Measurements from ENCODE around the gene ZGPAT. TPM values are rescaled to one million over a fixed set of nuclear protein-coding genes. Genes with fewer than 3 reads are reported as not detected.

ZGPAT gene
- total RNA-seq, 1 experiment from 2014 or later = 28.3 TPM

GRCh38 chr20:63778034-63778752 lies 70.4 kb downstream of the ZGPAT start:
- Histone ChIP-seq H3K4me1 (ENCODE audit: insufficient read depth, low read length, poor library complexity, severe bottlenecking) (no peaks in the 10 kb centered on the region), H3K36me3 (ENCODE audit: insufficient read depth, low read length, poor library complexity, severe bottlenecking) (no peaks in the 10 kb centered on the region), H3K9me3 (ENCODE audit: low read depth, low read length, poor library complexity, severe bottlenecking) (no peaks in the 10 kb centered on the region), H3K27ac (ENCODE audit: low read depth, low read length, poor library complexity, severe bottlenecking) (no peak overlapping the region), H3K27me3 (replicated peaks; ENCODE audit: insufficient read depth, low read depth, low read length, poor library complexity) (no peaks in the 10 kb centered on the region), H3K4me3 (ENCODE audit: low read depth, low read length, poor library complexity, severe bottlenecking) (no peak overlapping the region)
- no peak for DNase-seq (ENCODE audit: low spot score)
- ChIA-PET CTCF (no interaction called here), POLR2A (ENCODE audit: low non-redundant PET) (no interaction called here)
- intact Hi-C loops (cut with micrococcal nuclease; ENCODE audit: unreplicated experiment) = loop anchor here (10.0 kb wide), 1 partner anchor 197 kb away; the partner anchor contains the start of gene SAMD10
- no TSS peak for BruUV-seq (replicated peaks)
- TF ChIP-seq EZH2 (IDR thresholded peaks at IDR 0.05; ENCODE audit: borderline replicate concordance, low read depth, low read length, poor library complexity, severe bottlenecking) (no peak), CTCF (conservative IDR thresholded peaks at IDR 0.05; ENCODE audit: low read depth, low read length) (no peak)

- Histone ChIP-seq H3K4me1 (ENCODE audit: insufficient read depth, low read length, poor library complexity, severe bottlenecking) (no peaks in the 10 kb centered on the region), H3K27me3 (replicated peaks; ENCODE audit: insufficient read depth, low read depth, low read length, poor library complexity) (no peaks in the 10 kb centered on the region), H3K9me3 (ENCODE audit: low read depth, low read length, poor library complexity, severe bottlenecking) (no peaks in the 10 kb centered on the region), H3K4me3 (ENCODE audit: low read depth, low read length, poor library complexity, severe bottlenecking) (no peak overlapping the region), H3K27ac (ENCODE audit: low read depth, low read length, poor library complexity, severe bottlenecking) (no peak overlapping the region), H3K36me3 (ENCODE audit: insufficient read depth, low read length, poor library complexity, severe bottlenecking) (no peaks in the 10 kb centered on the region)
- no peak for DNase-seq (ENCODE audit: low spot score)
- intact Hi-C loops (cut with micrococcal nuclease; ENCODE audit: unreplicated experiment) = loop anchor here (10.0 kb wide), 1 partner anchor 196 kb away; the partner anchor contains the start of gene SAMD10
- ChIA-PET CTCF (no interaction called here), POLR2A (ENCODE audit: low non-redundant PET) (no interaction called here)
- TF ChIP-seq EZH2 (IDR thresholded peaks at IDR 0.05; ENCODE audit: borderline replicate concordance, low read depth, low read length, poor library complexity, severe bottlenecking) = no peak
- TF ChIP-seq CTCF (conservative IDR thresholded peaks at IDR 0.05; ENCODE audit: low read depth, low read length) = no peak
- no TSS peak for BruUV-seq (replicated peaks)
Measured at GRCh38 chr20:63778857-63779256, 71.0 kb downstream of the ZGPAT start.

- CTCF ChIA-PET = no interaction called here
- no TSS peak for BruUV-seq (replicated peaks)
- H3K27me3 ChIP-seq (replicated peaks; ENCODE audit: insufficient read depth, low read depth, low read length, poor library complexity) = no peaks in the 10 kb centered on the region
- H3K4me1 ChIP-seq (ENCODE audit: insufficient read depth, low read length, poor library complexity, severe bottlenecking) = no peaks in the 10 kb centered on the region
- TF ChIP-seq CTCF (conservative IDR thresholded peaks at IDR 0.05; ENCODE audit: low read depth, low read length) = no peak
- TF ChIP-seq EZH2 (IDR thresholded peaks at IDR 0.05; ENCODE audit: borderline replicate concordance, low read depth, low read length, poor library complexity, severe bottlenecking) = no peak
- no peak for DNase-seq (ENCODE audit: low spot score)
- no peak overlapping the region for H3K4me3 ChIP-seq (ENCODE audit: low read depth, low read length, poor library complexity, severe bottlenecking)
- no peak overlapping the region for H3K27ac ChIP-seq (ENCODE audit: low read depth, low read length, poor library complexity, severe bottlenecking)
- H3K36me3 ChIP-seq (ENCODE audit: insufficient read depth, low read length, poor library complexity, severe bottlenecking) = no peaks in the 10 kb centered on the region
- POLR2A ChIA-PET (ENCODE audit: low non-redundant PET) = no interaction called here
- intact Hi-C loops (cut with micrococcal nuclease; ENCODE audit: unreplicated experiment) = no loop called here
- no peaks in the 10 kb centered on the region for H3K9me3 ChIP-seq (ENCODE audit: low read depth, low read length, poor library complexity, severe bottlenecking)
Measured at GRCh38 chr20:63781181-63781580, 73.3 kb downstream of the ZGPAT start.
